ENCODE results near the gene JMJD1C. TPM values are rescaled to one million over a fixed set of nuclear protein-coding genes. Genes with fewer than 3 reads are reported as not detected.

The JMJD1C gene, protein sequence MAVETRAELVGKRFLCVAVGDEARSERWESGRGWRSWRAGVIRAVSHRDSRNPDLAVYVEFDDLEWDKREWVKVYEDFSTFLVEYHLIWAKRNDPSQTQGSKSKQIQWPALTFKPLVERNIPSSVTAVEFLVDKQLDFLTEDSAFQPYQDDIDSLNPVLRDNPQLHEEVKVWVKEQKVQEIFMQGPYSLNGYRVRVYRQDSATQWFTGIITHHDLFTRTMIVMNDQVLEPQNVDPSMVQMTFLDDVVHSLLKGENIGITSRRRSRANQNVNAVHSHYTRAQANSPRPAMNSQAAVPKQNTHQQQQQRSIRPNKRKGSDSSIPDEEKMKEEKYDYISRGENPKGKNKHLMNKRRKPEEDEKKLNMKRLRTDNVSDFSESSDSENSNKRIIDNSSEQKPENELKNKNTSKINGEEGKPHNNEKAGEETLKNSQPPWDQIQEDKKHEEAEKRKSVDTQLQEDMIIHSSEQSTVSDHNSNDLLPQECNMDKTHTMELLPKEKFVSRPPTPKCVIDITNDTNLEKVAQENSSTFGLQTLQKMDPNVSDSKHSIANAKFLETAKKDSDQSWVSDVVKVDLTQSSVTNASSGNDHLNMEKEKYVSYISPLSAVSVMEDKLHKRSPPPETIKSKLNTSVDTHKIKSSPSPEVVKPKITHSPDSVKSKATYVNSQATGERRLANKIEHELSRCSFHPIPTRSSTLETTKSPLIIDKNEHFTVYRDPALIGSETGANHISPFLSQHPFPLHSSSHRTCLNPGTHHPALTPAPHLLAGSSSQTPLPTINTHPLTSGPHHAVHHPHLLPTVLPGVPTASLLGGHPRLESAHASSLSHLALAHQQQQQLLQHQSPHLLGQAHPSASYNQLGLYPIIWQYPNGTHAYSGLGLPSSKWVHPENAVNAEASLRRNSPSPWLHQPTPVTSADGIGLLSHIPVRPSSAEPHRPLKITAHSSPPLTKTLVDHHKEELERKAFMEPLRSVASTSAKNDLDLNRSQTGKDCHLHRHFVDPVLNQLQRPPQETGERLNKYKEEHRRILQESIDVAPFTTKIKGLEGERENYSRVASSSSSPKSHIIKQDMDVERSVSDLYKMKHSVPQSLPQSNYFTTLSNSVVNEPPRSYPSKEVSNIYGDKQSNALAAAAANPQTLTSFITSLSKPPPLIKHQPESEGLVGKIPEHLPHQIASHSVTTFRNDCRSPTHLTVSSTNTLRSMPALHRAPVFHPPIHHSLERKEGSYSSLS (N-terminal part only)
- 58.3 and 62.6 TPM in 2 replicates for total RNA-seq (ENCODE audit: low replicate concordance)
- long read RNA-seq, partial matches to known transcripts = 31 of 69 reads
- long read RNA-seq, other reads (novel, unspliced or antisense) = 38 of 69 reads

DNA sequence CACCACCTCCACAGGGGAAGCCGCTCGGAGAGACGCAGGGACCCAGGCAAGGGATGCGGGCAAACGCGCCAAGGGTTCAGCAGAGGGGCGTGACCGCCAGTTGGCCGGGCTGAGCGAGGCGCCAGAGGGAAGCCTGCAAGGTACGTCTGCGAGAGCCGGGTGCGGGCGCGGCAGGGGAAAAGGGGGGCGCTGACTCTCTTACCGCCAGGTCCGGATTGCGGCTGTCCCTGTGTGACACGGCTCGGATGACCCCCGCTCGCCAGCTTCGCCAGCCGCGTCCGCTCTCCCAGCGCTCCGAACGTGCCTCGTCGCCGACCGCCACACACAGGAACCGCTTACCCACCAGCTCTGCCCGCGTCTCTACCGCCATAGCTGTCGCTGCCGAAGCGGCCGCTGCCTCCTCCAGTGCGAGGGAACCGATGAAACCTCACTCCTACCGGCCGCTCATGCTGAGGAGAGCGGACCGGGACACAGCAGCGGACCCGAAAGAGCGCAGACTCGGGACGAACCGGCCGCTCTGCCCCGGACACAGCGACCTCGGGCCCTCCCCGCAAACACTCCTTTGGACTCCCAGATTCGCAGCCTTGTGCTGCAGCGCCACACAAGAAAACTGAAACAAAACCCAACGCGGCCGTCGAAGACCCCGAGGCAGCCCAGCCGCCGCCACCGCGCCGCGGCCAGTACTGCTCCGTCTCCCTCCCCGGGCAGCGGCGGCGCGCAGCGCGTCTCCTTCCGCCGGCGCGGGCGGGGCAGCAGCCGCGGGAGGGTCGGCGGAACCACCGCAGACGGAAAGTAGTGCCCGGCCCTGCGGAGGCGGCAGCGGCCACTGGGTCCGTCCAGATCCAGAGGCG is at the start of gene JMJD1C:
Gene JMJD1C, minus strand, starts transcription at position 685 of the 851 bp plus-strand sequence. Its CDS starts 315 bp downstream, at position 370.
- peak; percentile 87 for DNase-seq (ENCODE audit: extremely low spot score, unreplicated experiment)
- H3K9me3 Mint-ChIP-seq = no peaks in the 10 kb centered on the region
- peaks cover 3% of the 10 kb centered on the region for H3K27me3 Mint-ChIP-seq
- H3K27ac Mint-ChIP-seq = peak within 1 kb of the TSS; percentile 95
- peak within 1 kb of the TSS; percentile 98 for H3K4me3 Mint-ChIP-seq
- no peaks in the 10 kb centered on the region for H3K36me3 Mint-ChIP-seq
- H3K4me1 Mint-ChIP-seq (ENCODE audit: unreplicated experiment) = peaks cover 17% of the 10 kb centered on the region
- TF ChIP-seq, protein P1, sequence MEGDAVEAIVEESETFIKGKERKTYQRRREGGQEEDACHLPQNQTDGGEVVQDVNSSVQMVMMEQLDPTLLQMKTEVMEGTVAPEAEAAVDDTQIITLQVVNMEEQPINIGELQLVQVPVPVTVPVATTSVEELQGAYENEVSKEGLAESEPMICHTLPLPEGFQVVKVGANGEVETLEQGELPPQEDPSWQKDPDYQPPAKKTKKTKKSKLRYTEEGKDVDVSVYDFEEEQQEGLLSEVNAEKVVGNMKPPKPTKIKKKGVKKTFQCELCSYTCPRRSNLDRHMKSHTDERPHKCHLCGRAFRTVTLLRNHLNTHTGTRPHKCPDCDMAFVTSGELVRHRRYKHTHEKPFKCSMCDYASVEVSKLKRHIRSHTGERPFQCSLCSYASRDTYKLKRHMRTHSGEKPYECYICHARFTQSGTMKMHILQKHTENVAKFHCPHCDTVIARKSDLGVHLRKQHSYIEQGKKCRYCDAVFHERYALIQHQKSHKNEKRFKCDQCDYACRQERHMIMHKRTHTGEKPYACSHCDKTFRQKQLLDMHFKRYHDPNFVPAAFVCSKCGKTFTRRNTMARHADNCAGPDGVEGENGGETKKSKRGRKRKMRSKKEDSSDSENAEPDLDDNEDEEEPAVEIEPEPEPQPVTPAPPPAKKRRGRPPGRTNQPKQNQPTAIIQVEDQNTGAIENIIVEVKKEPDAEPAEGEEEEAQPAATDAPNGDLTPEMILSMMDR (conservative IDR thresholded peaks at IDR 0.05) = no peak

DNA sequence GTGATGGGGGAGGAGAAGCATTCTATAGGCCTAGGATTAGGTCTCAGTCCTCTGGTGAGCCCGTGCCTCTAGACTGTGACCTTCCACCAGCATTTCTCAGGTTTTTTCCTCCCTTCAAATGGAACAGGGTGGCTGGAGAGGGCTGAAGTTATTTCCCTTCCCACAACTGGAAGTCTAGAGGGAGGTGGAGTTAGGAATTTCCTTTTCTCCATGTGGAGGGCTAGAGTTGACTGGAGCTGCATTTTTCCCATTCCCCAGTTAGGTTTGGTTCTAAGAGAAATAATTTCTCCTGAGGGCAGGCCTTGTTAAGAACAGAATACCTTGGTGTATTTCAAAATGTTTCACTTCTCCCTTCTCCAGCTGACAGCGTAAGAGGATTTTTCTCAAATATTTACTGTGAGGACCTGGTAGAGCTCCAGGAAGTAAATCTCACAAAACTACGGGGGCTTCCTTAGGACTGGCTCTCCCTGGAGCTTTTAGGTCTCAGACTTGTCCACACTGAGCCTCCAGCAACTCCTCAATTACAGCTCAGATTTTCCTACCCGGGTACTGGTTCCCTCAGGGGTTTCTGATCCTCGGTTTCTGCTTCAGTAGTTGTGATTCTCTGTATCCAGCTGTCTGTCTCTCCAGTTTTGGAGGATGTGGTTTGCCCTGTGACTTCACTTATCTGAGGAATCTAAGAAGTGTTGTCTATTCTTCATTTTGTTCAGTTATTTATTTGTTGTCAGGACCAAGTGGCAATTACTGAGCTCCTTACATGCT is 49.4 kb upstream of the JMJD1C start:
- Mint-ChIP-seq H3K4me1 (ENCODE audit: unreplicated experiment) (peaks cover 25% of the 10 kb centered on the region), H3K9me3 (peaks cover 9% of the 10 kb centered on the region), H3K4me3 (peak overlapping the region; percentile 62), H3K27me3 (no peaks in the 10 kb centered on the region), H3K36me3 (peaks cover 51% of the 10 kb centered on the region), H3K27ac (peak overlapping the region; percentile 93)
- TF ChIP-seq, protein P1 (conservative IDR thresholded peaks at IDR 0.05) = no peak
- DNase-seq (ENCODE audit: extremely low spot score, unreplicated experiment) = no peak

DNA sequence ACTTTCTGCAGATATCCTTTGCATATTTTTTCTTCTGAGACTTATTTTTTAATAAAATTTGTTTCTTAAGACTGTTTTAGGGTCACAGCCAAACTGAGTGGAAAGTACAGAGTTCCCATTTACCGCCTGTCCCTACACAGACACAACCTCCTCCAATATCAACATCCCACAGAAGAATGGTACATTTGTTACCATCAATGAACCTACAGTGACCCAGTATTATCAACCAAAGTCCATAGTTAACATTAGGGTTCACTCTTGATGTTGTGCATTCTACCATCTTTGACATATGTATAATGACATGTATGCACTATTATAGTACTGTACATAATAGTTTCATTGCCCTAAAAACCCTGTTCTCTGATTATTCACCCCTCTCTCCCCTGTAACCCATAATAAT is 40.8 kb upstream of the JMJD1C start:
- DNase-seq (ENCODE audit: extremely low spot score, unreplicated experiment) = no peak
- peaks cover 23% of the 10 kb centered on the region for H3K36me3 Mint-ChIP-seq
- no peaks in the 10 kb centered on the region for H3K27me3 Mint-ChIP-seq
- H3K27ac Mint-ChIP-seq = peak overlapping the region; percentile 6
- H3K4me1 Mint-ChIP-seq (ENCODE audit: unreplicated experiment) = peaks cover 22% of the 10 kb centered on the region
- H3K4me3 Mint-ChIP-seq = no peak overlapping the region
- peaks cover 5% of the 10 kb centered on the region for H3K9me3 Mint-ChIP-seq
- TF ChIP-seq, protein P1 (conservative IDR thresholded peaks at IDR 0.05) = no peak

DNA sequence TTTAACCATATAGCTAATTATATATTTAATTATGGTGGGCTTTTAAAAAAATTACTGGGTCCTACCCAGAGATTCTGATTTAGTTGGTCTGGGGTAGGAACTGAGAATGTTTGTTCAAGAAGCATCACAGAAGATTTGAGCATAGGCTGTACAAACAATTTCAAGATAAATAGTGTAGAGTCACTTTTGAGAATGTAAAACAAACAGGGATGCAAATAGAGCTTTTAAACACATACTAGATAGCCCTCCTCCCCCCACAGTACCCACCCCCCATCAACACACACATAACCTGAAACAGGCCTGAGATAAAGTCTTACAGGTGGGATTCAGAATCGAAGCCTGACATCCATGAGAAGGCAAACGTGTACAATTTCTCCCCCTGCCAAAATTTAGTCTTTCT is 39.8 kb upstream of the JMJD1C start:
- H3K27ac Mint-ChIP-seq = peak overlapping the region; percentile 20
- no peak for DNase-seq (ENCODE audit: extremely low spot score, unreplicated experiment)
- H3K4me3 Mint-ChIP-seq = peak overlapping the region; percentile 5
- peaks cover 22% of the 10 kb centered on the region for H3K4me1 Mint-ChIP-seq (ENCODE audit: unreplicated experiment)
- H3K9me3 Mint-ChIP-seq = peaks cover 3% of the 10 kb centered on the region
- H3K36me3 Mint-ChIP-seq = peaks cover 18% of the 10 kb centered on the region
- no peaks in the 10 kb centered on the region for H3K27me3 Mint-ChIP-seq
- TF ChIP-seq, protein P1 (conservative IDR thresholded peaks at IDR 0.05) = no peak
